K562 (cell line): ENCODE measurements around the gene RDH16. TPM values are rescaled to one million over a fixed set of nuclear protein-coding genes. Genes with fewer than 3 reads are reported as not detected.

ENCODE experiments used
- AFF4 ChIP-seq: sonication (generic); formaldehyde crosslinking; IDR thresholded peaks from 2 replicates; pipeline ENCODE4 v1.8.0; 2023; ENCODE audit warnings: mild to moderate bottlenecking, missing genetic modification reagents
- CBX5 ChIP-seq: IDR thresholded peaks from 2 replicates; pipeline ENCODE4 v1.6.1; 2014; ENCODE audit warnings: low read depth, borderline replicate concordance
- CREM ChIP-seq: IDR thresholded peaks from 2 replicates; pipeline ENCODE4 v1.6.1; 2014; ENCODE audit warnings: antibody characterized with exemption, low read depth
- EGR1 ChIP-seq: fragments of 450-650 bp; conservative IDR thresholded peaks from 2 replicates; pipeline ENCODE4 v1.6.1; 2017; ENCODE audit warnings: mild to moderate bottlenecking
- GATA2 ChIP-seq: sonication (generic); formaldehyde crosslinking; IDR thresholded peaks from 2 replicates; pipeline ENCODE4 v1.4.0; 2020; ENCODE audit warnings: mild to moderate bottlenecking, missing genetic modification reagents
- HCFC1 ChIP-seq: IDR thresholded peaks from 2 replicates; pipeline ENCODE4 v1.6.1; 2012; ENCODE audit warnings: low read depth, low read length, improper control_type of control experiment
- HOXB6 ChIP-seq: fragments of 250-450 bp; sonication (Bioruptor Pico); IDR thresholded peaks from 2 replicates; pipeline ENCODE4 v1.5.1; 2022; ENCODE audit warnings: mild to moderate bottlenecking, borderline replicate concordance
- KDM5B ChIP-seq: fragments of 200-600 bp; sonication (generic); IDR thresholded peaks from 2 replicates; pipeline ENCODE4 v1.6.1; 2012; ENCODE audit warnings: low read depth, mild to moderate bottlenecking, moderate library complexity, low read length, control low read depth, inconsistent platforms; ENCODE audit not compliant: insufficient replicate concordance
- NR2C2 ChIP-seq, 2 experiments: fragments of 200-800 bp in 1 of 2; sonication (Bioruptor generic) in 1 of 2; sonication (generic) in 1 of 2; formaldehyde crosslinking in 1 of 2; IDR thresholded peaks; 2 replicates each; pipeline versions ENCODE4 v1.6.1 to v1.8.0; 2016 to 2022; ENCODE audit warnings: mild to moderate bottlenecking in 1 of 2, missing compliant biosample characterization in 1 of 2, missing genetic modification characterization in 1 of 2, missing genetic modification reagents in 1 of 2
- REST ChIP-seq, 2 experiments: fragments of 450-650 bp; formaldehyde crosslinking in 1 of 2; IDR thresholded peaks; 2 replicates each; pipeline versions ENCODE4 v1.4.0 to v1.6.1; 2014 to 2020; ENCODE audit warnings: mild to moderate bottlenecking in 2 of 2, borderline replicate concordance in 1 of 2, low read depth in 1 of 2
- TAF7 ChIP-seq: fragments of 450-650 bp; IDR thresholded peaks from 2 replicates; pipeline ENCODE4 v1.6.1; 2016; ENCODE audit warnings: missing genetic modification characterization, missing compliant biosample characterization
- TGIF2 ChIP-seq: sonication (generic); formaldehyde crosslinking; IDR thresholded peaks from 2 replicates; pipeline ENCODE4 v1.8.1; 2022; ENCODE audit warnings: mild to moderate bottlenecking, missing genetic modification reagents, moderate library complexity
- U2AF1 ChIP-seq: fragments of 200-400 bp; formaldehyde crosslinking; optimal IDR thresholded peaks from 2 replicates; pipeline ENCODE3; 2017; ENCODE audit warnings: mild to moderate bottlenecking, low read depth, low read length, moderate library complexity
- ZNF561 ChIP-seq: fragments of 450-650 bp; formaldehyde crosslinking; conservative IDR thresholded peaks from 2 replicates; pipeline ENCODE4 v1.4.0; 2020; ENCODE audit warnings: mild to moderate bottlenecking, moderate library complexity
- polyA plus RNA-seq, 8 experiments: library from polyadenylated mRNA; depleted of rRNA in 4 of 8; stranded (reverse) in 5 of 8; unstranded in 3 of 8; fragments of >200 nt; fragmentation: Nextera tagmentation in 2 of 8; fragmentation: Illumina TruSeq in 1 of 8; extraction: Ambion mirVana in 2 of 8; extraction: Trizol in 1 of 8; gene quantifications; 2 replicates each; pipeline versions ENCODE4 v1.2.1 to v1.2.3, GENCODE V29; 2011 to 2014; ENCODE audit warnings: inconsistent platforms in 1 of 8, missing spikeins in 1 of 8
- total RNA-seq, 7 experiments: library from RNA; depleted of rRNA in 6 of 7; stranded (reverse); fragments of >200 nt in 6 of 7; fragmentation: Illumina TruSeq in 2 of 7; extraction: Trizol in 2 of 7; gene quantifications; 2 replicates each; pipeline versions ENCODE4 v1.2.1 to v1.2.3, GENCODE V29; 2011 to 2021; ENCODE audit warnings: low replicate concordance in 1 of 7
- TF ChIP-seq, protein P1 (sequence below): fragments of 450-650 bp; IDR thresholded peaks from 2 replicates; pipeline ENCODE4 v1.6.1; 2017; ENCODE audit warnings: mild to moderate bottlenecking, moderate library complexity

The RDH16 gene
- total and polyA plus RNA-seq, 9 of the 15 experiments (the other 6 are each of a cell fraction or from before 2014, with no cell fraction given) = 0.11 to 0.52 (median 0.22) TPM; not detected in 1

DNA sequence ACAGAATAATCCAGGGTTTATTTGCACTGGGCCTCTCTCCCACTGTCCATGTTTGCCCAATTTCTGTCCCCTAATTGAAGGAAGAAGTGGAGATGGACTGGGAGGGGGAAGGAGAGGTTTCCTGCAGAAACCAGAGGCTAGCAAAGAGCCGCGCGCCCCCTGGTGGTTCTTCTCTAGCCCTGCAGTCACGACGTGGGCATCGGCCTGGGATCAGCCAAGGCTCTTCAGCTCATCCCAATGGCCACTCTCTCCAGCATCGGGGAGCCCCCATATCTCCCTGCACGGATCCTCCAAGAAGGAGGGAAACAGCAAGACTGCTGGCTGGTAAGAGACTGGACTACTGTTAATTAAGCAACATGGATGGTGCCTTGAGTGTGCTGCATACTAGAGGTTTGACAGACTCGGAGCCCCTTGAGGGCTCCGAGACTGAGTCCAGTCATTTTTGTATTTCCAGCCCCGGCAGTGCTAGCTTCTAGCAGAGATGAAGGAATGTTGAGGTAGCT lies 30.2 kb upstream of the RDH16 start (continued):
- TF ChIP-seq REST (IDR thresholded peaks at IDR 0.05; ENCODE audit: borderline replicate concordance) = peak; percentile 95
- TF ChIP-seq REST (CRISPR knock-in tag; IDR thresholded peaks at IDR 0.05; ENCODE audit: low read depth) = no peak
- TF ChIP-seq CBX5 = no peak
- 0 out of 2 replicates have a peak, but pooled peaks have one; percentile 9 for TF ChIP-seq HCFC1
- TF ChIP-seq, protein P1, sequence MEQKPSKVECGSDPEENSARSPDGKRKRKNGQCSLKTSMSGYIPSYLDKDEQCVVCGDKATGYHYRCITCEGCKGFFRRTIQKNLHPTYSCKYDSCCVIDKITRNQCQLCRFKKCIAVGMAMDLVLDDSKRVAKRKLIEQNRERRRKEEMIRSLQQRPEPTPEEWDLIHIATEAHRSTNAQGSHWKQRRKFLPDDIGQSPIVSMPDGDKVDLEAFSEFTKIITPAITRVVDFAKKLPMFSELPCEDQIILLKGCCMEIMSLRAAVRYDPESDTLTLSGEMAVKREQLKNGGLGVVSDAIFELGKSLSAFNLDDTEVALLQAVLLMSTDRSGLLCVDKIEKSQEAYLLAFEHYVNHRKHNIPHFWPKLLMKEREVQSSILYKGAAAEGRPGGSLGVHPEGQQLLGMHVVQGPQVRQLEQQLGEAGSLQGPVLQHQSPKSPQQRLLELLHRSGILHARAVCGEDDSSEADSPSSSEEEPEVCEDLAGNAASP = no peak
- peak; percentile 77 for TF ChIP-seq CREM
- TF ChIP-seq EGR1 = no peak
- TF ChIP-seq AFF4 = no peak
- TF ChIP-seq GATA2 (CRISPR knock-in tag) = no peak
- peak; percentile 23 for TF ChIP-seq KDM5B
- TF ChIP-seq TAF7 (tag) = no peak
- TF ChIP-seq NR2C2 (CRISPR knock-in tag; IDR thresholded peaks at IDR 0.05) = no peak
- no peak for TF ChIP-seq NR2C2 (tag; IDR thresholded peaks at IDR 0.05)
- TF ChIP-seq U2AF1 = no peak
- no peak for TF ChIP-seq HOXB6 (CRISPR knock-in tag)
- TF ChIP-seq TGIF2 (CRISPR knock-in tag) = no peak
- TF ChIP-seq ZNF561 (CRISPR knock-in tag) = no peak
